HEK293 (cell line): ENCODE data around the gene CAND1.
A peak's percentile ranks its signal among the peaks of the same experiment; 100 is the strongest.

Experiments used
- CTCF ChIA-PET: fragments of 350-600 bp; formaldehyde crosslinking; extraction: SDS; loops from one replicate; lab custom pipeline; 2021; ENCODE audit warnings: antibody characterized with exemption; lab: Yijun Ruan, JAX
- POLR2A ChIA-PET: fragments of 300-600 bp; formaldehyde crosslinking; extraction: SDS; loops from one replicate; lab custom pipeline; 2020; ENCODE audit warnings: antibody characterized with exemption, inconsistent platforms; lab: Yijun Ruan, JAX
- H3K27ac ChIP-seq: fragments of 200-500 bp; sonication (Bioruptor generic); 2 replicates; pipeline ENCODE4 v1.5.1; 2014; ENCODE audit warnings: low read depth, low read length, control low read depth, inconsistent platforms; ENCODE audit errors: extremely low read depth
- H3K36me3 ChIP-seq, 2 experiments: fragments of 200-500 bp in 1 of 2; sonication (Bioruptor generic) in 1 of 2; 1 replicate in 1 of 2; 2 replicates in 1 of 2; pipeline ENCODE4 v1.5.1; 2014 to 2017; ENCODE audit warnings: inconsistent platforms in 2 of 2, low read length in 2 of 2; ENCODE audit not compliant: control insufficient read depth in 2 of 2, insufficient read depth in 1 of 2
- H3K4me1 ChIP-seq: fragments of 200-500 bp; sonication (Bioruptor generic); 2 replicates; pipeline ENCODE4 v1.5.1; 2014; ENCODE audit warnings: mild to moderate bottlenecking, low read length, inconsistent platforms; ENCODE audit not compliant: control insufficient read depth, insufficient read depth
- H3K4me3 ChIP-seq: 2 replicates; pipeline ENCODE4 v1.5.1; 2011; ENCODE audit warnings: low read depth, mild to moderate bottlenecking, control low read depth, low read length, moderate library complexity
- H3K9me3 ChIP-seq: fragments of 200-500 bp; sonication (Bioruptor generic); 2 replicates; pipeline ENCODE4 v1.5.1; 2014; ENCODE audit warnings: low read depth, low read length, inconsistent platforms; ENCODE audit not compliant: control insufficient read depth, insufficient read depth
- BCL11A ChIP-seq: fragments of 450-650 bp; formaldehyde crosslinking; IDR thresholded peaks from 2 replicates; pipeline ENCODE4 v1.5.1; 2016; ENCODE audit warnings: low read depth, missing biosample characterization, missing genetic modification characterization
- BCL11B ChIP-seq: fragments of 450-650 bp; formaldehyde crosslinking; IDR thresholded peaks from 2 replicates; pipeline ENCODE4 v1.5.1; 2016; ENCODE audit warnings: low read depth, missing biosample characterization, missing genetic modification characterization
- GLI2 ChIP-seq: fragments of 450-650 bp; formaldehyde crosslinking; IDR thresholded peaks from 2 replicates; pipeline ENCODE4; 2017; ENCODE audit warnings: missing biosample characterization, missing genetic modification characterization, low read depth, borderline replicate concordance
- KLF1 ChIP-seq: fragments of 450-650 bp; formaldehyde crosslinking; IDR thresholded peaks from 2 replicates; pipeline ENCODE4 v1.5.1; 2016; ENCODE audit warnings: missing biosample characterization, missing genetic modification characterization
- KLF17 ChIP-seq: fragments of 450-650 bp; formaldehyde crosslinking; IDR thresholded peaks from 2 replicates; pipeline ENCODE4 v1.5.1; 2016; ENCODE audit warnings: missing biosample characterization, missing genetic modification characterization
- OVOL3 ChIP-seq: fragments of 450-650 bp; formaldehyde crosslinking; IDR thresholded peaks from 2 replicates; pipeline ENCODE4 v1.5.1; 2016; ENCODE audit warnings: missing biosample characterization, missing genetic modification characterization
- SP7 ChIP-seq: fragments of 450-650 bp; formaldehyde crosslinking; IDR thresholded peaks from 2 replicates; pipeline ENCODE4 v1.5.1; 2016; ENCODE audit warnings: missing biosample characterization, missing genetic modification characterization
- WT1 ChIP-seq: fragments of 450-650 bp; formaldehyde crosslinking; IDR thresholded peaks from 2 replicates; pipeline ENCODE4 v1.5.1; 2016; ENCODE audit warnings: missing biosample characterization, missing genetic modification characterization
- YY2 ChIP-seq: fragments of 450-650 bp; formaldehyde crosslinking; IDR thresholded peaks from 2 replicates; pipeline ENCODE4 v1.5.1; 2016; ENCODE audit warnings: missing biosample characterization, missing genetic modification characterization
- ZBTB10 ChIP-seq: fragments of 450-650 bp; formaldehyde crosslinking; IDR thresholded peaks from 2 replicates; pipeline ENCODE4 v1.5.1; 2016; ENCODE audit warnings: missing biosample characterization, missing genetic modification characterization
- ZBTB8A ChIP-seq: fragments of 450-650 bp; formaldehyde crosslinking; IDR thresholded peaks from 2 replicates; pipeline ENCODE4 v1.5.1; 2016; ENCODE audit warnings: missing biosample characterization, missing genetic modification characterization
- ZFHX2 ChIP-seq: fragments of 450-650 bp; formaldehyde crosslinking; conservative IDR thresholded peaks from 2 replicates; pipeline ENCODE4 v1.5.1; 2016; ENCODE audit warnings: missing biosample characterization, missing genetic modification characterization
- ZFP69B ChIP-seq: fragments of 450-650 bp; formaldehyde crosslinking; IDR thresholded peaks from 2 replicates; pipeline ENCODE4 v1.5.1; 2016; ENCODE audit warnings: missing biosample characterization, missing genetic modification characterization
- ZNF132 ChIP-seq: fragments of 450-650 bp; formaldehyde crosslinking; IDR thresholded peaks from 2 replicates; pipeline ENCODE4 v1.5.1; 2017; ENCODE audit warnings: missing biosample characterization, missing genetic modification characterization, borderline replicate concordance
- ZNF155 ChIP-seq: fragments of 450-650 bp; formaldehyde crosslinking; IDR thresholded peaks from 2 replicates; pipeline ENCODE4 v1.5.1; 2016; ENCODE audit warnings: missing biosample characterization, missing genetic modification characterization
- ZNF26 ChIP-seq: fragments of 450-650 bp; formaldehyde crosslinking; IDR thresholded peaks from 2 replicates; pipeline ENCODE4 v1.5.1; 2016; ENCODE audit warnings: missing biosample characterization, missing genetic modification characterization
- ZNF341 ChIP-seq: fragments of 450-650 bp; formaldehyde crosslinking; IDR thresholded peaks from 2 replicates; pipeline ENCODE4; 2016; ENCODE audit warnings: low read depth, missing biosample characterization, missing genetic modification characterization
- ZNF433 ChIP-seq: fragments of 450-650 bp; formaldehyde crosslinking; IDR thresholded peaks from 2 replicates; pipeline ENCODE4 v1.5.1; 2016; ENCODE audit warnings: missing biosample characterization, missing genetic modification characterization, low read depth
- ZNF501 ChIP-seq: fragments of 450-650 bp; formaldehyde crosslinking; IDR thresholded peaks from 2 replicates; pipeline ENCODE4 v1.5.1; 2016; ENCODE audit warnings: missing biosample characterization, missing genetic modification characterization
- ZNF510 ChIP-seq: fragments of 450-650 bp; formaldehyde crosslinking; IDR thresholded peaks from 2 replicates; pipeline ENCODE4 v1.5.1; 2018; ENCODE audit warnings: mild to moderate bottlenecking, missing genetic modification characterization, missing biosample characterization; ENCODE audit not compliant: insufficient replicate concordance
- ZNF530 ChIP-seq: fragments of 450-650 bp; formaldehyde crosslinking; IDR thresholded peaks from 2 replicates; pipeline ENCODE4 v1.5.1; 2016; ENCODE audit warnings: low read depth, missing biosample characterization, missing genetic modification characterization
- ZNF621 ChIP-seq: fragments of 450-650 bp; formaldehyde crosslinking; IDR thresholded peaks from 2 replicates; pipeline ENCODE4 v1.5.1; 2017; ENCODE audit warnings: missing biosample characterization, missing genetic modification characterization
- ZNF654 ChIP-seq: fragments of 450-650 bp; formaldehyde crosslinking; IDR thresholded peaks from 2 replicates; pipeline ENCODE4 v1.5.1; 2016; ENCODE audit warnings: low read depth, missing biosample characterization, missing genetic modification characterization
- ZNF660 ChIP-seq: fragments of 450-650 bp; IDR thresholded peaks from 2 replicates; pipeline ENCODE4 v1.5.1; 2018; ENCODE audit warnings: missing biosample characterization, mild to moderate bottlenecking, missing genetic modification characterization
- ZNF776 ChIP-seq: fragments of 450-650 bp; formaldehyde crosslinking; IDR thresholded peaks from 2 replicates; pipeline ENCODE4 v1.5.0; 2017; ENCODE audit warnings: missing biosample characterization, missing genetic modification characterization, borderline replicate concordance
- ZNF785 ChIP-seq: fragments of 450-650 bp; formaldehyde crosslinking; IDR thresholded peaks from 2 replicates; pipeline ENCODE4 v1.5.1; 2016; ENCODE audit warnings: missing biosample characterization, missing genetic modification characterization
- ZNF791 ChIP-seq: fragments of 450-650 bp; formaldehyde crosslinking; IDR thresholded peaks from 2 replicates; pipeline ENCODE4 v1.5.1; 2016; ENCODE audit warnings: missing biosample characterization, missing genetic modification characterization
- ZNF792 ChIP-seq: fragments of 450-650 bp; formaldehyde crosslinking; IDR thresholded peaks from 2 replicates; pipeline ENCODE4 v1.5.1; 2016; ENCODE audit warnings: missing biosample characterization, missing genetic modification characterization

CAND1 gene

GRCh38 chr12:67256649-67257048 is 12.5 kb upstream of the CAND1 start (continued):
- TF ChIP-seq ZNF660 (tag by site-specific recombination) (no peak), ZNF654 (no peak), ZNF433 (no peak), ZNF791 (tag by site-specific recombination) (no peak)

- ChIA-PET CTCF (no interaction called here), POLR2A (no interaction called here)
- H3K4me1 ChIP-seq: no peaks in the 10 kb centered on the region
- H3K9me3 ChIP-seq: no peaks in the 10 kb centered on the region
- no peak overlapping the region for H3K27ac ChIP-seq
- TF ChIP-seq BCL11B (tag by site-specific recombination) (no peak), GLI2 (tag by site-specific recombination) (no peak), KLF17 (tag by site-specific recombination) (no peak), SP7 (tag by site-specific recombination) (no peak), WT1 (tag by site-specific recombination) (peak; percentile 97), BCL11A (no peak)
- H3K36me3 ChIP-seq: no peaks in the 10 kb centered on the region
- H3K4me3 ChIP-seq: no peak overlapping the region
Measured at GRCh38 chr12:67263471-67263870, 5.7 kb upstream of the CAND1 start.

GRCh38 chr12:67268335-67268895 is 743 bp upstream of the CAND1 start:
- POLR2A ChIA-PET: interaction anchor here (0.5 to 1.8 kb wide), 25 partner anchors 9 to 1138 kb away, joined by 3 to 20 read pairs (median 4); partner anchors contain the start of genes HELB and LLPH
- H3K36me3 ChIP-seq: peaks cover 0 to 3% of the 10 kb centered on the region in 2 experiments; a peak in 1 of 3 replicates
- TF ChIP-seq ZBTB8A (tag by site-specific recombination): no peak
- TF ChIP-seq BCL11B (tag by site-specific recombination): no peak
- TF ChIP-seq ZFP69B: no peak
- no peak for TF ChIP-seq ZNF785 (tag by site-specific recombination)
- no peak for TF ChIP-seq ZNF510 (tag by site-specific recombination)
- no peak for TF ChIP-seq ZNF776 (tag by site-specific recombination)
- TF ChIP-seq OVOL3 (tag by site-specific recombination): no peak
- TF ChIP-seq ZNF132 (tag by site-specific recombination): no peak
- no peak for TF ChIP-seq ZNF621 (tag by site-specific recombination)
- no peak for TF ChIP-seq ZNF26 (tag by site-specific recombination)
- no peak for TF ChIP-seq ZNF530 (tag by site-specific recombination)
- TF ChIP-seq ZNF501 (tag by site-specific recombination): 0 out of 2 replicates have a peak, but pooled peaks have one; percentile 22
- TF ChIP-seq ZFHX2: no peak
- TF ChIP-seq ZNF341 (tag by site-specific recombination): no peak
- TF ChIP-seq KLF1 (tag by site-specific recombination): no peak
- no peak for TF ChIP-seq ZBTB10 (tag by site-specific recombination)
- no peak for TF ChIP-seq YY2 (tag by site-specific recombination)
- TF ChIP-seq ZNF792 (tag by site-specific recombination): no peak; the same call in 1 of the 2 replicates
- TF ChIP-seq ZNF155 (tag by site-specific recombination): no peak
- no peak for TF ChIP-seq ZNF654

More at GRCh38 chr12:67268335-67268895, 743 bp upstream of the CAND1 start:
- Histone ChIP-seq H3K9me3 (no peaks in the 10 kb centered on the region), H3K27ac (peak overlapping the region; percentile 97), H3K4me3 (peak overlapping the region; percentile 61), H3K4me1 (peaks cover 9% of the 10 kb centered on the region; the same call in 1 of the 2 replicates)
- CTCF ChIA-PET: interaction anchor here (0.7 to 1.4 kb wide), 4 partner anchors 16 to 407 kb away, joined by 3 read pairs; no protein-coding TSS in a partner anchor
